K562 (cell line): ENCODE measurements around the gene RASSF3. TPM values are rescaled to one million over a fixed set of nuclear protein-coding genes. Genes with fewer than 3 reads are reported as not detected.

Source experiments
- ATAC-seq: fragments of 200-7000 bp; cut with Tn5 transposase; 3 replicates; pipeline ENCODE4 v1.9.1; 2020; ENCODE audit warnings: moderate library complexity
- BruUV-seq: library from RNA; stranded (reverse); fragments of 400-500 nt; replicated peaks from 2 replicates; lab custom pipeline; 2021; lab: Mats Ljungman, UMichigan
- CTCF ChIA-PET: fragments of 300-600 bp; formaldehyde crosslinking; extraction: SDS; loops from one replicate; lab custom pipeline; 2021; ENCODE audit warnings: low intra/inter-chr PET ratio; lab: Yijun Ruan, JAX
- POLR2A ChIA-PET: fragments of 300-600, 350-650 bp; sonication (Branson Sonifier 250); formaldehyde crosslinking; extraction: SDS; loops from one replicate; lab custom pipeline; 2021; ENCODE audit warnings: antibody characterized with exemption, inconsistent platforms; lab: Yijun Ruan, JAX
- DNase-seq, 4 experiments: peaks; one replicate each; pipeline versions ENCODE4 v3.0.0 to v3.0.0-alpha.2; 2011 to 2018; ENCODE audit warnings: low spot score in 3 of 4, mixed read lengths in 3 of 4; ENCODE audit errors: extremely low read depth in 1 of 4
- FAIRE-seq: peaks from 2 replicates; lab custom pipeline; 2011; peaks lifted over from hg19 to GRCh38; lab: Jason Lieb, UNC
- H2AFZ ChIP-seq: 2 replicates; pipeline ENCODE4 v1.6.0; 2011; ENCODE audit warnings: low read depth, low read length, control low read depth, inconsistent platforms
- H3K27ac ChIP-seq: fragments of 200-600 bp; 3 replicates; pipeline ENCODE4 v1.8.0; 2011; ENCODE audit warnings: low read depth, mild to moderate bottlenecking, control low read depth, inconsistent platforms, low read length, moderate library complexity, mixed read lengths; ENCODE audit errors: extremely low read depth
- H3K27me3 ChIP-seq, 2 experiments: fragments of 300-600 bp in 1 of 2; 2 replicates in 1 of 2; 3 replicates in 1 of 2; pipeline versions ENCODE4 v1.6.0 to v1.8.0; 2011; ENCODE audit warnings: inconsistent platforms in 2 of 2, low read length in 2 of 2, mild to moderate bottlenecking in 1 of 2, mixed read lengths in 1 of 2, moderate library complexity in 1 of 2; ENCODE audit not compliant: control insufficient read depth in 2 of 2, insufficient read depth in 2 of 2
- H3K36me3 ChIP-seq: fragments of 300-600 bp; 3 replicates; pipeline ENCODE4 v1.8.0; 2011; ENCODE audit warnings: mild to moderate bottlenecking, low read length, inconsistent platforms; ENCODE audit not compliant: control insufficient read depth, insufficient read depth
- H3K4me1 ChIP-seq, 2 experiments: fragments of 200-600 bp in 1 of 2; replicated peaks in 1 of 2; 2 replicates in 1 of 2; 3 replicates in 1 of 2; pipeline versions ENCODE4 v1.5.1 to v1.8.0; 2011; ENCODE audit warnings: inconsistent platforms in 2 of 2, low read length in 2 of 2, mild to moderate bottlenecking in 1 of 2, mixed read lengths in 1 of 2, moderate library complexity in 1 of 2; ENCODE audit not compliant: control insufficient read depth in 2 of 2, insufficient read depth in 2 of 2
- H3K4me2 ChIP-seq: 2 replicates; pipeline ENCODE4 v1.6.1; 2011; ENCODE audit warnings: low read length, control low read depth, inconsistent platforms, mixed read lengths; ENCODE audit not compliant: insufficient read depth
- H3K4me3 ChIP-seq: fragments of 200-600 bp; sonication (generic), shearing (Covaris generic); 2 replicates; pipeline ENCODE4 v1.5.1; 2016; ENCODE audit warnings: control low read depth, inconsistent platforms
- H3K79me2 ChIP-seq: fragments of 200-600 bp; 3 replicates; pipeline ENCODE4 v1.8.0; 2011; ENCODE audit warnings: low read length, inconsistent platforms; ENCODE audit not compliant: control insufficient read depth, insufficient read depth
- H3K9ac ChIP-seq, 2 experiments: 2 replicates each; pipeline versions ENCODE4 v1.6.0 to v1.6.1; 2011; ENCODE audit warnings: low read depth in 2 of 2, low read length in 2 of 2, control low read depth in 1 of 2, inconsistent platforms in 1 of 2, mild to moderate bottlenecking in 1 of 2, mixed read lengths in 1 of 2; ENCODE audit not compliant: insufficient read depth in 1 of 2
- H3K9me1 ChIP-seq: one replicate; pipeline ENCODE4 v1.6.0; 2011; ENCODE audit warnings: inconsistent platforms, mild to moderate bottlenecking, low read length, moderate library complexity; ENCODE audit not compliant: control insufficient read depth, insufficient read depth
- H3K9me3 ChIP-seq: replicated peaks from 2 replicates; pipeline ENCODE4 v1.5.1; 2011; ENCODE audit warnings: low read depth, low read length, inconsistent platforms; ENCODE audit not compliant: control insufficient read depth, insufficient read depth
- H4K20me1 ChIP-seq: replicated peaks from 2 replicates; pipeline ENCODE4 v1.6.1; 2011; ENCODE audit warnings: low read length, inconsistent platforms, mixed read lengths; ENCODE audit not compliant: control insufficient read depth, insufficient read depth
- ARNT ChIP-seq, 2 experiments: fragments of 450-650 bp; IDR thresholded peaks; 2 replicates each; pipeline ENCODE4 v1.6.1; 2016; ENCODE audit warnings: mild to moderate bottlenecking in 1 of 2
- ATF1 ChIP-seq, 2 experiments: fragments of 450-650 bp in 1 of 2; IDR thresholded peaks; 2 replicates each; pipeline ENCODE4 v1.6.1; 2016; ENCODE audit warnings: missing compliant biosample characterization in 1 of 2, missing genetic modification characterization in 1 of 2
- CEBPB ChIP-seq: fragments of 450-650 bp; IDR thresholded peaks from 2 replicates; pipeline ENCODE4 v1.6.1; 2016; ENCODE audit warnings: missing genetic modification characterization, missing compliant biosample characterization
- SMARCA4 ChIP-seq: fragments of 450-650 bp; IDR thresholded peaks from 2 replicates; pipeline ENCODE4 v1.6.1; 2016
- STAG1 ChIP-seq: sonication (generic); formaldehyde crosslinking; IDR thresholded peaks from 2 replicates; pipeline ENCODE4 v1.5.0; 2020; ENCODE audit warnings: missing genetic modification reagents, borderline replicate concordance
- TAF1 ChIP-seq: IDR thresholded peaks from 2 replicates; pipeline ENCODE4 v1.6.1; 2011; ENCODE audit warnings: mild to moderate bottlenecking, low read length, moderate library complexity; ENCODE audit not compliant: insufficient read depth, control insufficient read depth, severe bottlenecking; ENCODE audit errors: extremely low read depth
- TRIM25 ChIP-seq: fragments of 450-650 bp; IDR thresholded peaks from 2 replicates; pipeline ENCODE4 v1.7.0; 2016; ENCODE audit warnings: borderline replicate concordance
- UBTF ChIP-seq, 2 experiments: IDR thresholded peaks; 2 replicates each; pipeline ENCODE4 v1.6.1; 2012; ENCODE audit warnings: improper control_type of control experiment in 2 of 2, low read depth in 2 of 2, low read length in 2 of 2, borderline replicate concordance in 1 of 2
- VEZF1 ChIP-seq: fragments of 200-800 bp; sonication (Bioruptor generic); IDR thresholded peaks from 2 replicates; pipeline ENCODE4 v1.6.1; 2017; ENCODE audit warnings: missing genetic modification characterization, missing compliant biosample characterization
- ZNF512 ChIP-seq: IDR thresholded peaks from 2 replicates; pipeline ENCODE4 v1.6.1; 2016; ENCODE audit warnings: missing genetic modification characterization, missing compliant biosample characterization
- WGBS: fragments of 100-300 bp; shearing (Covaris generic); methylation state at CpG from one replicate; pipeline ENCODE4 v1.1.6; 2016; ENCODE audit warnings: low coverage, mixed read lengths; ENCODE audit not compliant: insufficient coverage; ENCODE audit errors: missing lambda C conversion rate; 5-methylcytosine and 5-hydroxymethylcytosine counted together
- in situ Hi-C: fragments of 300-500 bp; cut with MboI; formaldehyde crosslinking; loops from 4 replicates; pipeline ENCODE4 v1.15.0; 2018; ENCODE audit warnings: inconsistent platforms, mixed read lengths
- intact Hi-C: fragments of 100-400 bp; cut with micrococcal nuclease; formaldehyde crosslinking; loops from 2 replicates; pipeline ENCODE4 v1.14.2; 2022
- polyA plus RNA-seq, 8 experiments: library from polyadenylated mRNA; depleted of rRNA in 4 of 8; stranded (reverse) in 5 of 8; unstranded in 3 of 8; fragments of >200 nt; fragmentation: Nextera tagmentation in 2 of 8; fragmentation: Illumina TruSeq in 1 of 8; extraction: Ambion mirVana in 2 of 8; extraction: Trizol in 1 of 8; gene quantifications; 2 replicates each; pipeline versions ENCODE4 v1.2.1 to v1.2.3, GENCODE V29; 2011 to 2014; ENCODE audit warnings: inconsistent platforms in 1 of 8, missing spikeins in 1 of 8
- total RNA-seq, 7 experiments: library from RNA; depleted of rRNA in 6 of 7; stranded (reverse); fragments of >200 nt in 6 of 7; fragmentation: Illumina TruSeq in 2 of 7; extraction: Trizol in 2 of 7; gene quantifications; 2 replicates each; pipeline versions ENCODE4 v1.2.1 to v1.2.3, GENCODE V29; 2011 to 2021; ENCODE audit warnings: low replicate concordance in 1 of 7

RASSF3 gene
- total and polyA plus RNA-seq, 9 of the 15 experiments (the other 6 are each of a cell fraction or from before 2014, with no cell fraction given), result 3.7 to 39.2 (median 20.2) TPM

GRCh38 chr12:64611341-64612284 is 1.3 kb downstream of the RASSF3 start:
- Histone ChIP-seq H3K9me1 (no peaks in the 10 kb centered on the region), H3K36me3 (peaks cover 42% of the 10 kb centered on the region; the same call in 1 of the 3 replicates), H2AFZ (peak overlapping the region; percentile 75), H3K79me2 (peaks cover 63% of the 10 kb centered on the region), H3K27ac (peak overlapping the region; percentile 80), H3K27me3 (no peaks in the 10 kb centered on the region), H3K9me3 (no peaks in the 10 kb centered on the region), H3K9ac (peak overlapping the region; percentile 66 to 97), H3K4me2 (peak overlapping the region; percentile 88), H3K4me1 (peaks cover 8 to 20% of the 10 kb centered on the region in 2 experiments; a peak in 4 of 5 replicates), H3K4me3 (peak overlapping the region; percentile 87), H4K20me1 (no peaks in the 10 kb centered on the region)
- in situ Hi-C loops, result no loop called here
- intact Hi-C loops, result loop anchor here (5.0 to 10.0 kb wide), 2 partner anchors 86 to 1587 kb away; no protein-coding TSS in a partner anchor
- WGBS, result under 1% methylated on average over 31 of the region's 31 CpGs
- ChIA-PET POLR2A (interaction anchor here (0.7 to 1.5 kb wide), 4 partner anchors 10 to 62 kb away, joined by 3 to 4 read pairs (median 3); no protein-coding TSS in a partner anchor), CTCF (no interaction called here)
- no peak for FAIRE-seq
- BruUV-seq, result TSS peak; percentile 38
- peak; percentile 11 for ATAC-seq
- DNase-seq, result peak in 2 of 4 experiments; percentile 43 to 61
- TF ChIP-seq TRIM25, result no peak
- TF ChIP-seq VEZF1 (CRISPR knock-in tag), result peak; percentile 21; the same call in 1 of the 2 replicates
- 0 out of 2 replicates have a peak, but pooled peaks have one; percentile 9 for TF ChIP-seq SMARCA4
- TF ChIP-seq ZNF512 (tag), result peak; percentile 59; the same call in 1 of the 2 replicates
- TF ChIP-seq UBTF (IDR thresholded peaks at IDR 0.05; ENCODE audit: borderline replicate concordance in 1 of 2, low read depth in 2 of 2, low read length in 2 of 2), result 0 out of 4 replicates have a peak, but pooled peaks have one; percentile 1 to 7
- TF ChIP-seq ARNT (IDR thresholded peaks at IDR 0.05), result 0 out of 4 replicates have a peak, but pooled peaks of 1 of the 2 experiments have one; percentile 16
- no peak for TF ChIP-seq ATF1 (CRISPR knock-in tag; IDR thresholded peaks at IDR 0.05)
- peak; percentile 16; the same call in 1 of the 2 replicates for TF ChIP-seq ATF1 (tag; IDR thresholded peaks at IDR 0.05)
- TF ChIP-seq STAG1, result 0 out of 2 replicates have a peak, but pooled peaks have one; percentile 1
- no peak for TF ChIP-seq CEBPB
- TF ChIP-seq TAF1, result no peak
